ENCODE measurements around the gene SYNCRIP.
"Not testable (repeated sequence)": the region's sequence is repeated elsewhere in the genome, so short reads cannot be mapped to it uniquely, and the experiment has no call there.

Gene SYNCRIP

DNA sequence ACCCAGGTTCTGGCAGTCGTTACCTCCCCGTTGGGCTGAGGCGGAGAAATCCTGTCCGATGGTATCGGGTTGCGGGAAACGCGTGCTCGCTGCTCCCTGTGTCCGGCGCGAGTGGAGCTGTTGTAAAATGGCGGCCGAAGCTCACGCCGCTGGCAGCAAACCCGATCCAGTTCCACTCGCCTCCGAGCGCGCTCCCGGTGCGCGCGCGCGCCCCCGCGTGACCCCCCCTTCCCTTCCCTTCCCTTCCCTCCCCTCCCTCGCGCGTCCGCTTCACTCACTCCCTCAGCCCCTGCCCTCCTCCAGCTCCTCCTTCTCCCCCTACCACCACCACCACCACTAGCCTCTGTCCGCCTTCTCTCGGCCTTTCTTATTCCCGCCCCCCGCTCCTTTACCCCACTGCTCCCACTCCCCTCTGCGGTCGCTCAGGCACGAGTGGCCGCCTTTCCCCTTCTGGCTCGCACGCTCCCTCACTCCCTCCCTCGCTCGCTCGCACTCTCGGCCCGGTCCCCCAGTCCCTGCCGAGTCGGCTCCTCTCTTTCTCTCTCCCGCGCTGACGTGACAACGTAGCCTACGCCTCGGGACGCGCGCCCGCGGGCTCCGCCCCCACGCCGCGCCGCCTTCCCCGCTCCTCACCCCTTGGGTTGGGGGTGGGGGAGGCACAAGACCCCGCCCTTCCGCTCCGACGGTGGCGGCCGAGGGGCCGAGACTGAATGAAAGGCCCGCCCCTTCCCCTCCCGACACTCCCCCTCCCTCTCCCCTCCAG is at the start of gene SYNCRIP:
TSS of gene SYNCRIP (minus strand) at position 113 of the 763 bp plus-strand sequence. CDS start 1,447 bp downstream, outside the sequence.
- peak; percentile 99 for DNase-seq (ENCODE audit: low read depth)

- DNase-seq (ENCODE audit: low read depth), result no peak
Observed at GRCh38 chr6:85691478-85691877, 48.8 kb upstream of the SYNCRIP start.

DNA sequence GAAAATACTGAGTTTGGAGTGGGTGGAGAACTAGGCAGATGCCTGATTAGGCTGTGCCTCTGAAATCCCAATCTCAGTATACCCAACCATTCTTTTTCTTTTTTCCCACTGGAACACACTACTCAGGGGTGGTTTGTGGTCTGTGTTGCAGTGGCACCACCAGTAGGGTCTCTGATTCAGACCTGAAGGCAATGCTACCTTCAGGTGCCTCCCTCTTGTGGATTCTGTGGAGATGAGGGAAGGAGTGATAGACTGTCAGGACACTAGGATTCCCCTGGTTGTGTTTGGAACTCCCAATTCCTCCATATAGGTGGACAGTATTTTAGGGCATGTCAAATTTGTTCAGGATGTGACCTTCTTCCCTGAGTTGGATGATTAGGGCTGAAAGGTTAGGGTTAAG is 47.4 kb upstream of the SYNCRIP start:
- DNase-seq (ENCODE audit: low read depth), result no peak

DNA sequence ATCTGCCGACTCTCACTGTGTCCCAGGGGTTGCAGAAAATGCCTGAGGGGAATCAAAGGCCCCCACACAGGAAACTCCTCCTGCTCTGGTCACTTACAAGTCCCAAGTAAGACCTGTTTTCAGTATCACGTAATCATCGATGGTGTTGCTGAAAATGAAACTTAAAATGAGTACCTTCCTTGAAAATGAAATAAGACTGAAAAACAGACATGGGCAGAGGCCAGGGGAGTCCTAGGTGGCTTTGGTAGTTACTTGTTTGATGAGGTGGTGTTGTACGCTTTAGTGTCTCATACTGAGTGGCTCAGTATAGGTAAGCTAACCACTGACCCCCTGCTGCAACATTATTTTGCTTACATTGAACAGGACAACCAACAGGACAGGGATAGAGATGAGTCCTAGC is 43.0 kb upstream of the SYNCRIP start:
- no peak for DNase-seq (ENCODE audit: low read depth)

- no peak for DNase-seq (ENCODE audit: low read depth)
Observed at GRCh38 chr6:85684809-85685171, 42.1 kb upstream of the SYNCRIP start.

DNA sequence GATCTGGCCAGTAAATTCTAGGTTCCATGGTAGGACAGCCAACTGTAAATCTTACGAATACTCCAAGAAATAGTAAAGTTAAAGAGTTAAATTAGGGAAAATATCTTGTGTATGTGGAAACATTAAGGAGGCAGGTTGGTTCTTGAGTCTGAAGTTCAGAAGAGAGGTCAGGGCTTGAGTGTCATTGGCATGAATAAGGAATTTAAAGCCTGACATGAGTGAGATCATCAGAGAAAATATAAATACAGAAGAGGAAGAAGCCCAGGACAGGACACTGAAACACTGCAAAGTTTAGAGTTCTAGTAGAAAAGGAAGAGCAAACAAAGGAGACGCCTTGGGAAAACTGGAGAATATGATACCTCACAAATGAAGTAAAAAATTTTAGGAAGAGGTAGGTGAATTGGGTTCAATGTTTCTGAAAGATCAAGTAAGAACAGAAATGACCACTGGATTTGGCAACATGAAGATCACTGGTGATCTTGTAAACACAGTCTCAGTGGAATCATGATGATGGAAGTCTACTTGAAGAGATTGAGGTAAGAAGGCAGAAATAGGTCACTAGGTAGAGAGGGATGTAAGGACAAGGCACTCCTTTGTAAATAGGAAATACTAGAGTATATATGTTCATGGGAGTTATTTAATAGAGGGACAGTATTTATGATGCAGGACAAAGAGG is 41.6 kb upstream of the SYNCRIP start:
- DNase-seq (ENCODE audit: low read depth), result peak; percentile 47

- not testable (repeated sequence) for DNase-seq (ENCODE audit: low read depth)
Observed at GRCh38 chr6:85681899-85682298, 39.2 kb upstream of the SYNCRIP start.

GRCh38 chr6:85680388-85680787 is 37.7 kb upstream of the SYNCRIP start:
- no peak for DNase-seq (ENCODE audit: low read depth)

- DNase-seq (ENCODE audit: low read depth), result peak; percentile 51
Observed at GRCh38 chr6:85679445-85680123, 36.9 kb upstream of the SYNCRIP start.

- peak; percentile 99 for DNase-seq (ENCODE audit: low read depth)
Observed at GRCh38 chr6:85678602-85679444, 36.1 kb upstream of the SYNCRIP start.

DNA sequence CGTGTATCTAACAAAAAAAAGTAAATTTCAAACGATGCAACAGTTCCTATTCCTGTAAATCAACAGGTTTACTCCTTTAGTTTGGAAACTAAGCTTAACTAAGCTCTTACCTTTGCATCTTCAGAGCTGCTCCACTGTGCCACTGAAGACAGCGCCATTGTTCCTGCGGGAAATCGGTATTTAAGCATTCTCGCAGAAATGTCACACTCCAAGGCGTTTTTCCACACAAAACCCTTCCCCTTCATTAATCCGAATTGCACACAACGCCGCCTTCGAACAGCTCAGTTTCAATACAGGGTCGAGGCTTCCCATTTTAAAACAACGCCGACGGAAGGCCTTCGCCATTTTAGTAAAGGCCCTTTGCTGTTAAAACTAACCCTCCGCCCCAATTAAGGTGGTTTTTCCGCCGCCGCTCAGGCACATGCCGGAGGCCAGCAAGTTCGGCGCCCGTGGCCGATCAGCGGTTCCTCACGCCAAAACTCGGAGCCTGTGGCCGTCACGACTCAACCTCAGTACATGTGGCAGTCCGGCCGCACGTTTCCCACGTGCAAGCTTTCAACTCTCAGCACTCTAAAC is 35.4 kb upstream of the SYNCRIP start:
- DNase-seq (ENCODE audit: low read depth), result no peak

GRCh38 chr6:85677234-85677956 is 34.7 kb upstream of the SYNCRIP start:
- peak; percentile 35 for DNase-seq (ENCODE audit: low read depth)

GRCh38 chr6:85676086-85676729 is 33.5 kb upstream of the SYNCRIP start:
- DNase-seq (ENCODE audit: low read depth), result peak; percentile 40

DNA sequence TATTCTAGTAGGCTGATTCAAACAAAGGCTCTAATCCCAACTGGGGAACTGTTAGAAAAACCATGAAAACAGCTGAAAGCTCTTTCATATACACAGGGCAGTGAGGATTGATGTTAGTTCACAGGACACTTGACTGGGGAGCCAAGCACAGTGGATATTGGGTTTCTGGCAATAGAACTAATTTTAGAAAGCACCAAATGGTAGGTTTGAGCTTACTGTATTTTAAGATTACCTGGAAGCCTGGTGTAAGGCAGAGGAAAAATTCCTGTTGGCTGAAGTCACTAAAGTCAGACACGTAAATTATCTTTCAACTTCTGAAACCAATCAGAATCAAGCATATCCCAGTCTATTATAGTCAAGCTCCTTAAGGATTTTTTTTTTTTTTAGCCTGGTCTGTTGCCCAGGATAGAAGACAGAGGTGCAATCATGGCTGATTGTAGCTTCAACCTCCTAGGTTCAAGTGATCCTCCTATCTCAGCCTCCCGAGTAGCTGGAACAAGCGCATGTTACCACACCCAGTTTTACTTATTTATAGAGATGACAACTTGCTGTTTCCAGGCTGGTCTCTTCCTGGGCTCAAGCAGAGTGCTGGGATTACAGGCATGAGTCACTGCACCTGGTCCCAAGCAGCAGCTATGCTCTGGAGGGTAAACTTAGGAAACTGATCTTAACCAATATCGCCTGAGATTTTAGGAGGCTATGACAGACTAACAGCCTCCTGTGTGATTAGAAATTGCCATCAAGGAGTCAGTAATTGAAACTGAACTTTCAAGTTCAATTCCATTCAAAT is 32.5 kb upstream of the SYNCRIP start:
- peak; percentile 83 for DNase-seq (ENCODE audit: low read depth)

- DNase-seq (ENCODE audit: low read depth), result peak; percentile 47
Observed at GRCh38 chr6:85674604-85675003, 31.9 kb upstream of the SYNCRIP start.

DNA sequence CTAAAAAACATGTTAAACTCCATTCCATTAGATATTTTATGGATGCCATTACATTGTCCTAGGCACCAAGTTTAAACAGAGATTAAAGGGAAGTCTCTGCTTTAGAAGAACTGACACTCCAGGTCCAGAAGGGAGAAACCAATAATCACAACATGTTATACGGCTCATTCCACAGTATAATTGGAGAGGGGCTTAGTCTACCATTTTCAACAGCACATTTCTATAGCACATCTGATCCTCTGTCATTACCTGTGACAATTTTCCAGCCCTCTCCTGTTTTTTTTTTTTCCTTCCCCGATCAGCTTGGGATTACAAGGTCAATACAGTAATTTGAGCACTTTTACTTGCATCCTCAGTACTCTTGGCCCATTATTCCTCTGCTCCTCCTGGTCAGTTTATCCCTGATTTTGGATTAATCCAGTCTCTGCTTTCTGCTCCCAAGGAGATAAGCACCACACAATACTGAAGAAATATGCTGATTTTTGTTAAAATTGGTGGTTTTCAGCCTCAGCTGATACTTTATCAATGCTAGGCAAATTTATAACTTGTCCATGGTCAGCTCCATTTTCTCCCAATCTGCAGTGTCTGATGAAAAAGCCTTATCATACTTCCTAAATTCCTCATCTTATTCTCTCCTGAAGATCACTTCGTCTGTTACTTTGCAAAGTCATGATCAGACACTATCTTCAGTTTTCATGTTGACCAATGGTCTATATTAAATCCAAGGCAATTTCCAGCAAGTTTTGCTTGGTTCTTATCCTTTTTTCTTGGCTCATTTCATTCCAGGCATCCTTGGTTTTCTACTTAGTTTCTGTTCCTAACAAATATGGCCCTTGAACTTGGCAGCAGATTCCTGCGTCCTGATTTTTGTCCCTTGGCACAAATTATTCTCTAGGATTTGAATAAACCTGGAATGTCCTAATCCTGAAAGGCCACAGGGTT is 30.8 kb upstream of the SYNCRIP start:
- peak; percentile 58 for DNase-seq (ENCODE audit: low read depth)

GRCh38 chr6:85672623-85673022 is 29.9 kb upstream of the SYNCRIP start:
- DNase-seq (ENCODE audit: low read depth), result peak; percentile 23

DNA sequence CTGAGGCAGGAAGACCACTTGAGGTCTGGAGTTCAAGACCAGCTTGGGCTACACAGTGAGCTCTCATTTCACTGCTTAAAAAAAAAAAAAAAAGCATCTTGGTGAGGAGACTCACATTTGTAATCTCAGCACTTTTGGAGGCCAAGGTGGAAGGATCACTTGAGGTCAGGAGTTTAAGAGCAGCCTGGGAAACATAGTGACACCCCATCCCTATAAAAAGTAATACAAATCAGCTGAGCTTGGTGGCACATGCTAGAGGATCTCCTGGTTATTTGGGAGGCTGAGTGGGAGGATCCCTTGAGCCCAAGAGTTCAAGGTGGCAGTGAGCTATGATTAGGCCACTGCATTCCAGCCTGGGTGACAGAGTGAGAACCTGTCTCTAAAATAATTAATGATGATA is 29.4 kb upstream of the SYNCRIP start:
- peak; percentile 31 for DNase-seq (ENCODE audit: low read depth)

DNA sequence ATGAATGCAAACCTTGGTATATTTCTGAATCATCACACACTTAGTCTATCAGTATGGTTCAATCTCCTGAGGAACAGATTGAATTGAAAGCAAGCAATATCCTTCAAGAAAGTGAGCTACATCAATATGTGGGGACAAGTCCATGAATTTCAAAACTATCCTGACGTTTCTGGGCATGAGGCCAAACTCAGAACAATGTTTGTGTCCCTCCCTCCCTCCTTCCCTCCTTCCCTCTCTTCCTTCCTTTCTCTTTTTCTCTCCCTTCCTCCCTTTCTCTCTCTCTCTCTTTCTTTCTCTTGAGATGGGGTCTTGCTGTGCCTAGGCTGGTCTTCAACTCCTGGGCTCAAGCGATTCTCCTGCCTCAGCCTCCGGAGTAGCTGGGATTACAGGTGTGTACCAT is 27.9 kb upstream of the SYNCRIP start:
- DNase-seq (ENCODE audit: low read depth), result peak; percentile 45

Data from ELR (cell line).